ENCODE results near the gene VSIG8.

Gene VSIG8

DNA sequence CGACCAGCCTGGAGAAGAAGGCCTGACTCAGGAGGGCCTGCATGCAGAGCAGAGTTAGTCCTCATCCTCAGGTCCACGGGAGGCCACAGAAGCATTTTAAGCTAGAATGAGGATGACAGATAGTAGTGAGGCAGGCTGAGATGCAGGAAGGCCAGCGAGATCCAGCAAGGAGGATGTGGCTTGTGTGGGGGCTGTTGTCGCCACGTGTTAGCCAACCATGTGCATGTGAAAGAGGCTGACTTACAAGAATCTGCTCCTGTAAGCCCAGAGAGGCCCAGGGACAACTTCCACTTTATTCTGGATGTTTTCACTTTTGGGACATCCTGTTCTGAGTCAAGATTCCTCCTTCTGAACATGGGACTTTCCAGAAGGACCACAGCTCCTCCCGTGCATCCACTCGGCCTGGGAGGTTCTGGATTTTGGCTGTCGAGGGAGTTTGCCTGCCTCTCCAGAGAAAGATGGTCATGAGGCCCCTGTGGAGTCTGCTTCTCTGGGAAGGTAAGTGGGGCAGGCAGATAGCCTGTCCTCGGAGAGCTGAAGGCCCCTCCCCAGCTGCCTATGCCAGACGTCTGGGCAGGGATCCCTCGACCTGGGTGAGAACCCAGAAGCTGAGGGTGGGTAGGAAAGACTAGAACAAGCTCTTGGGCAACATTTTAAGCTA, 35.9 kb downstream of the VSIG8 start, which contains the start of gene SLAMF8:
SLAMF8 (plus strand) TSS at position 433 of the 661 bp plus-strand sequence; CDS start at position 459, 26 bp downstream.
- TF ChIP-seq CTCF (conservative IDR thresholded peaks at IDR 0.05; ENCODE audit: low read depth, low read length) = no peak
- DNase-seq (ENCODE audit: low read depth) = no peak
- no peak within 1 kb of the TSS for H3K4me3 ChIP-seq (ENCODE audit: low read length)

DNA sequence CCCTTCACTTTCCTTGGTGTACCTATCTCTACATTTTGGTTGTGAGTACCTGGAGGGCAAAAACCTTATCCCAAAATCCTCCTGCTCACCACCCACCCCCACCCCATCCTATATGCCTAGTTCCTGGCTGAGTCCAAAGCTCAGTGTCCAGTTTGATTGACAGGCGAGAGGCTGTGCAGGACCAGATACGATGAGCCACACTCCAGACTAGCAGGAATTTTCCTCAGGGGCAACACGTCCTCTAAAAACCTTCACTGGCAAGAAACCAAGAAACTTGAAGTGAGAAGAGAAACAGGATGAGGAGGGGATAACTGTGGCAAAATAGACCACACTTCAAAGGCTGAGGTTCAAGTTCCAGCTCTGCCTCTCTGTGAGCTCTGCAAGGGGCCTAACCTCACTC, 36.9 kb downstream of the VSIG8 start:
- TF ChIP-seq CTCF (conservative IDR thresholded peaks at IDR 0.05; ENCODE audit: low read depth, low read length) = no peak
- no peak overlapping the region for H3K4me3 ChIP-seq (ENCODE audit: low read length)
- DNase-seq (ENCODE audit: low read depth) = no peak

DNA sequence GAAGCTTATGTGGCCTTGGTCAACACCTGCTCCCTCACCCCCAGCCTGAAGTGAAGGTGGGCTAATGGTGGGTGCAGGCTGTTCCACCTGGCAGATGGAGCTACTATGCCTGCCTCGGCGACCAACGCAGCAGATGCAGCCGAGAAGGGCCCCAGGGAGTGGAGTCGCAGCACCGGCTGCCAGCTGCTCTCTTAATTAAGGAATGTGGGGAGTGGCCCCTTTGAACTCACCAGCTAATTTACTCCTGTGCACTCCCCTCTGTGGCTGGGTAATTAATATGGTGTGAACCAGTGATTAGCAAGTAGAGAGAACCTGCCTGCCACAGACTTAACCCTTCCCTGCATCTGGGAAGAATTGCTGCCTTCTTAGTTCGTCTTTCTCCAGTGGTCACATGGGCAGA, 39.1 kb downstream of the VSIG8 start:
- DNase-seq (ENCODE audit: low read depth) = no peak
- H3K4me3 ChIP-seq (ENCODE audit: low read length) = no peak overlapping the region
- TF ChIP-seq CTCF (conservative IDR thresholded peaks at IDR 0.05; ENCODE audit: low read depth, low read length) = no peak

GRCh38 chr1:159821171-159821867, 41.1 kb downstream of the VSIG8 start:
- no peak for TF ChIP-seq CTCF (conservative IDR thresholded peaks at IDR 0.05; ENCODE audit: low read depth, low read length)
- H3K4me3 ChIP-seq (ENCODE audit: low read length) = no peak overlapping the region
- DNase-seq (ENCODE audit: low read depth) = no peak

GRCh38 chr1:159817276-159818041, 45.0 kb downstream of the VSIG8 start:
- no peak for TF ChIP-seq CTCF (conservative IDR thresholded peaks at IDR 0.05; ENCODE audit: low read depth, low read length)
- H3K4me3 ChIP-seq (ENCODE audit: low read length) = no peak overlapping the region
- DNase-seq (ENCODE audit: low read depth) = no peak

GRCh38 chr1:159815926-159816325, 46.5 kb downstream of the VSIG8 start:
- TF ChIP-seq CTCF (conservative IDR thresholded peaks at IDR 0.05; ENCODE audit: low read depth, low read length) = no peak
- no peak overlapping the region for H3K4me3 ChIP-seq (ENCODE audit: low read length)

More at GRCh38 chr1:159815926-159816325, 46.5 kb downstream of the VSIG8 start:
- DNase-seq (ENCODE audit: low read depth) = no peak

All from retinal pigment epithelial cell (primary cell).